ENCODE data around the gene EIF2B4. TPM values are rescaled to one million over a fixed set of nuclear protein-coding genes. Genes with fewer than 3 reads are reported as not detected.

Gene EIF2B4
- total and polyA plus RNA-seq, 2 of the 13 experiments (the other 11 are each of a cell fraction or from before 2014, with no cell fraction given), result 91.5 to 96.4 TPM

DNA sequence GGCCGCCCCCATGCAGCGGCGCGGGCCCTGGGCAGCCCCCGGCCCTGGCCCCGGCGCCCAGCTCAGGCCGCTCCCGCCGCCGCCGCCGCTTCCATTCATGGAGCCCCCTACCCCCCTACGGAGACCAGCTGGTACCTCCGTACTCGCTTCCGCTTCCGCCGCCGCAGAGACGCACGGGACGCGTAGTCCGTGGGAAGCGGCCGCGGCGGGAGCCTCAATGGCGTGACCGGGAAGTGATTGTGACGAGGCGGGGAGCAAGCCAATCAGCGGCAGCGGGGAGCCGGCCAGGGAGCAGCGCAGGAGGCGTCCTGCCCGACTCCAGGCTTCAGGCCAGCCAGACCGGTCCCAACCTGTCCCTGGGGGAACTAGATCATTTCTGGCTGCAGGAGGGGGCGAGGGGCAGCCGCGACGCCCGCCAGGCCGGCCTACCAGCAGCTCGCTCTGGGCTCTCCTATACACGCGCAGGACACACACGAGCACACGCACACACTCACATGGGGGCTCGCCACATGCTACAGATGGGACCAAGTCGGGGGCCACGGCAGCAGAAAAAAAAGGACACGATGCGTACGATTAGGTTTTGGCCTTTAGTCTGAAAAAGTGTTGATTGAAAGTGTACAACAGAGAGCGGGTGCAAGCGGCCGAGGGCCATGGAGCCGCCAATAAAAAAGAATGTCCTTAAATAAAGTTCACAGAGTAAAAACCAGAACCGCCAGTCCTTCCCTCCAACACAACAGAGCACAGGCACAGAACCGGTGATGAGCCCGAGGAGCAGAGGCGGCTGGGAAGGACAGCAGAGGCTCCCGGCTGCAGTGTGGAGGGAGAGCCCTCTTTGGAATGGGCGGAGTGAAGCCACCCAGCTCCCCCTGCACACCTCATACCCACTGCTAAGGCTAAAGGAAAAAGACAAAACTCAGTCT, 10.7 kb upstream of the EIF2B4 start, which contains the start of gene ZNF513 (continued):
- TF ChIP-seq, protein P1, sequence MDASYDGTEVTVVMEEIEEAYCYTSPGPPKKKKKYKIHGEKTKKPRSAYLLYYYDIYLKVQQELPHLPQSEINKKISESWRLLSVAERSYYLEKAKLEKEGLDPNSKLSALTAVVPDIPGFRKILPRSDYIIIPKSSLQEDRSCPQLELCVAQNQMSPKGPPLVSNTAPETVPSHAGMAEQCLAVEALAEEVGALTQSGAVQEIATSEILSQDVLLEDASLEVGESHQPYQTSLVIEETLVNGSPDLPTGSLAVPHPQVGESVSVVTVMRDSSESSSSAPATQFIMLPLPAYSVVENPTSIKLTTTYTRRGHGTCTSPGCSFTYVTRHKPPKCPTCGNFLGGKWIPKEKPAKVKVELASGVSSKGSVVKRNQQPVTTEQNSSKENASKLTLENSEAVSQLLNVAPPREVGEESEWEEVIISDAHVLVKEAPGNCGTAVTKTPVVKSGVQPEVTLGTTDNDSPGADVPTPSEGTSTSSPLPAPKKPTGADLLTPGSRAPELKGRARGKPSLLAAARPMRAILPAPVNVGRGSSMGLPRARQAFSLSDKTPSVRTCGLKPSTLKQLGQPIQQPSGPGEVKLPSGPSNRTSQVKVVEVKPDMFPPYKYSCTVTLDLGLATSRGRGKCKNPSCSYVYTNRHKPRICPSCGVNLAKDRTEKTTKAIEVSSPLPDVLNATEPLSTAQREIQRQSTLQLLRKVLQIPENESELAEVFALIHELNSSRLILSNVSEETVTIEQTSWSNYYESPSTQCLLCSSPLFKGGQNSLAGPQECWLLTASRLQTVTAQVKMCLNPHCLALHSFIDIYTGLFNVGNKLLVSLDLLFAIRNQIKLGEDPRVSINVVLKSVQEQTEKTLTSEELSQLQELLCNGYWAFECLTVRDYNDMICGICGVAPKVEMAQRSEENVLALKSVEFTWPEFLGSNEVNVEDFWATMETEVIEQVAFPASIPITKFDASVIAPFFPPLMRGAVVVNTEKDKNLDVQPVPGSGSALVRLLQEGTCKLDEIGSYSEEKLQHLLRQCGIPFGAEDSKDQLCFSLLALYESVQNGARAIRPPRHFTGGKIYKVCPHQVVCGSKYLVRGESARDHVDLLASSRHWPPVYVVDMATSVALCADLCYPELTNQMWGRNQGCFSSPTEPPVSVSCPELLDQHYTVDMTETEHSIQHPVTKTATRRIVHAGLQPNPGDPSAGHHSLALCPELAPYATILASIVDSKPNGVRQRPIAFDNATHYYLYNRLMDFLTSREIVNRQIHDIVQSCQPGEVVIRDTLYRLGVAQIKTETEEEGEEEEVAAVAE (CRISPR knock-in tag; IDR thresholded peaks at IDR 0.05; ENCODE audit: borderline replicate concordance), result no peak
- TF ChIP-seq ZNF333 (CRISPR knock-in tag; IDR thresholded peaks at IDR 0.05; ENCODE audit: borderline replicate concordance), result 0 out of 2 replicates have a peak, but pooled peaks have one; percentile 24
- peak; percentile 16; the same call in 1 of the 2 replicates for TF ChIP-seq ETV5 (CRISPR knock-in tag; IDR thresholded peaks at IDR 0.05; ENCODE audit: borderline replicate concordance)
- TF ChIP-seq HES4 (CRISPR knock-in tag; IDR thresholded peaks at IDR 0.05; ENCODE audit: borderline replicate concordance), result no peak
- TF ChIP-seq, protein P2, sequence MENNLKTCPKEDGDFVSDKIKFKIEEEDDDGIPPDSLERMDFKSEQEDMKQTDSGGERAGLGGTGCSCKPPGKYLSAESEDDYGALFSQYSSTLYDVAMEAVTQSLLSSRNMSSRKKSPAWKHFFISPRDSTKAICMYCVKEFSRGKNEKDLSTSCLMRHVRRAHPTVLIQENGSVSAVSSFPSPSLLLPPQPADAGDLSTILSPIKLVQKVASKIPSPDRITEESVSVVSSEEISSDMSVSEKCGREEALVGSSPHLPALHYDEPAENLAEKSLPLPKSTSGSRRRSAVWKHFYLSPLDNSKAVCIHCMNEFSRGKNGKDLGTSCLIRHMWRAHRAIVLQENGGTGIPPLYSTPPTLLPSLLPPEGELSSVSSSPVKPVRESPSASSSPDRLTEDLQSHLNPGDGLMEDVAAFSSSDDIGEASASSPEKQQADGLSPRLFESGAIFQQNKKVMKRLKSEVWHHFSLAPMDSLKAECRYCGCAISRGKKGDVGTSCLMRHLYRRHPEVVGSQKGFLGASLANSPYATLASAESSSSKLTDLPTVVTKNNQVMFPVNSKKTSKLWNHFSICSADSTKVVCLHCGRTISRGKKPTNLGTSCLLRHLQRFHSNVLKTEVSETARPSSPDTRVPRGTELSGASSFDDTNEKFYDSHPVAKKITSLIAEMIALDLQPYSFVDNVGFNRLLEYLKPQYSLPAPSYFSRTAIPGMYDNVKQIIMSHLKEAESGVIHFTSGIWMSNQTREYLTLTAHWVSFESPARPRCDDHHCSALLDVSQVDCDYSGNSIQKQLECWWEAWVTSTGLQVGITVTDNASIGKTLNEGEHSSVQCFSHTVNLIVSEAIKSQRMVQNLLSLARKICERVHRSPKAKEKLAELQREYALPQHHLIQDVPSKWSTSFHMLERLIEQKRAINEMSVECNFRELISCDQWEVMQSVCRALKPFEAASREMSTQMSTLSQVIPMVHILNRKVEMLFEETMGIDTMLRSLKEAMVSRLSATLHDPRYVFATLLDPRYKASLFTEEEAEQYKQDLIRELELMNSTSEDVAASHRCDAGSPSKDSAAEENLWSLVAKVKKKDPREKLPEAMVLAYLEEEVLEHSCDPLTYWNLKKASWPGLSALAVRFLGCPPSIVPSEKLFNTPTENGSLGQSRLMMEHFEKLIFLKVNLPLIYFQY (CRISPR knock-in tag; IDR thresholded peaks at IDR 0.05; ENCODE audit: borderline replicate concordance), result no peak
- TF ChIP-seq, protein P3, sequence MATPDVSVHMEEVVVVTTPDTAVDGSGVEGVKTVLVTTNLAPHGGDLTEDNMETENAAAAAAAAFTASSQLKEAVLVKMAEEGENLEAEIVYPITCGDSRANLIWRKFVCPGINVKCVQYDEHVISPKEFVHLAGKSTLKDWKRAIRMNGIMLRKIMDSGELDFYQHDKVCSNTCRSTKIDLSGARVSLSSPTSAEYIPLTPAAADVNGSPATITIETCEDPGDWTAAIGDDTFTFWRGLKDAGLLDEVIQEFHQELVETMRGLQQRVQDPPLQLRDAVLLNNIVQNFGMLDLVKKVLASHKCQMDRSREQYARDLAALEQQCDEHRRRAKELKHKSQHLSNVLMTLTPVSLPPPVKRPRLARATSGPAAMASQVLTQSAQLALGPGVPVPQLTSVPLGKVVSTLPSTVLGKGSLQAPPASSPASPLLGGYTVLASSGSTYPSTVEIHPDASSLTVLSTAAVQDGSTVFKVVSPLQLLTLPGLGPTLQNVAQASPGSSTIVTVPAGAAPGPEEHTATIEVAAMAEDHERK (CRISPR knock-in tag; IDR thresholded peaks at IDR 0.05; ENCODE audit: low read depth), result no peak
- no peak for TF ChIP-seq ARID2 (CRISPR knock-in tag; IDR thresholded peaks at IDR 0.05; ENCODE audit: borderline replicate concordance)
- no peak for TF ChIP-seq RORA (CRISPR knock-in tag; IDR thresholded peaks at IDR 0.05)
- no peak for TF ChIP-seq ZNF24 (IDR thresholded peaks at IDR 0.05)
- TF ChIP-seq HNF4G (IDR thresholded peaks at IDR 0.05; ENCODE audit: borderline replicate concordance, low read depth, low read length), result no peak
- no peak for TF ChIP-seq HNF4G (CRISPR knock-in tag; IDR thresholded peaks at IDR 0.05; ENCODE audit: borderline replicate concordance, low read depth)
- no peak for TF ChIP-seq ZNF713 (CRISPR knock-in tag; IDR thresholded peaks at IDR 0.05)
- TF ChIP-seq ZBTB7A (CRISPR knock-in tag; IDR thresholded peaks at IDR 0.05), result no peak
